ENCODE results near the gene ERO1B. TPM values are rescaled to one million over a fixed set of nuclear protein-coding genes. Genes with fewer than 3 reads are reported as not detected.

ERO1B gene
- total RNA-seq, 2 donors from 2014 or later: 10.4 to 12.0 TPM

DNA sequence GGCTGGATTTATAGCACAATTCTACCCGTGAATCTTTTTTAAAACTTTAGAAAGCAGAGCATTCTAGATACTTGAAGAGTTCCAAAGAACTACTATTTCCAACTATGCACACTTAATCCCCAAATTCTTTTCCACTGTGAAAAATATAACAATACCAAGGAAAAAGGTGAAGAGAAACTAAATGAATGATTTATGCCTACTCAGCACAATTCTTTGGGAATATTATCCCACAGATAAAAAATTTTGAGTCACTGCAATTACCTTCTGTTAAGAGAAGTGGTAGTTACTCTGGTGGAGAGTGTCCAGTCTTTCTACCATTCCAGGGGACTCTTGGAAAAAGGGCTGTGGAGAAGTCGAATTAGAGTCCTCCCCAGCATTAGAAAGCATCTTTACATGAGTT lies 39.2 kb downstream of the ERO1B start:
- DNase-seq (ENCODE audit: low spot score): no peak
- 87% methylated on average over 2 of the region's 2 CpGs for WGBS
- Histone ChIP-seq H3K36me3 (no peaks in the 10 kb centered on the region), H3K4me1 (replicated peaks) (no peaks in the 10 kb centered on the region), H3K27me3 (replicated peaks; ENCODE audit: insufficient read depth) (no peaks in the 10 kb centered on the region), H3K9me3 (no peaks in the 10 kb centered on the region), H3K4me3 (no peak overlapping the region), H3K27ac (no peak overlapping the region)
- intact Hi-C loops (cut with DNase I): no loop called here
- TF ChIP-seq POLR2A (IDR thresholded peaks at IDR 0.05) (no peak), POLR2AphosphoS5 (IDR thresholded peaks at IDR 0.05) (no peak)
- TF ChIP-seq, protein P1, sequence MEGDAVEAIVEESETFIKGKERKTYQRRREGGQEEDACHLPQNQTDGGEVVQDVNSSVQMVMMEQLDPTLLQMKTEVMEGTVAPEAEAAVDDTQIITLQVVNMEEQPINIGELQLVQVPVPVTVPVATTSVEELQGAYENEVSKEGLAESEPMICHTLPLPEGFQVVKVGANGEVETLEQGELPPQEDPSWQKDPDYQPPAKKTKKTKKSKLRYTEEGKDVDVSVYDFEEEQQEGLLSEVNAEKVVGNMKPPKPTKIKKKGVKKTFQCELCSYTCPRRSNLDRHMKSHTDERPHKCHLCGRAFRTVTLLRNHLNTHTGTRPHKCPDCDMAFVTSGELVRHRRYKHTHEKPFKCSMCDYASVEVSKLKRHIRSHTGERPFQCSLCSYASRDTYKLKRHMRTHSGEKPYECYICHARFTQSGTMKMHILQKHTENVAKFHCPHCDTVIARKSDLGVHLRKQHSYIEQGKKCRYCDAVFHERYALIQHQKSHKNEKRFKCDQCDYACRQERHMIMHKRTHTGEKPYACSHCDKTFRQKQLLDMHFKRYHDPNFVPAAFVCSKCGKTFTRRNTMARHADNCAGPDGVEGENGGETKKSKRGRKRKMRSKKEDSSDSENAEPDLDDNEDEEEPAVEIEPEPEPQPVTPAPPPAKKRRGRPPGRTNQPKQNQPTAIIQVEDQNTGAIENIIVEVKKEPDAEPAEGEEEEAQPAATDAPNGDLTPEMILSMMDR (IDR thresholded peaks at IDR 0.05): no peak

DNA sequence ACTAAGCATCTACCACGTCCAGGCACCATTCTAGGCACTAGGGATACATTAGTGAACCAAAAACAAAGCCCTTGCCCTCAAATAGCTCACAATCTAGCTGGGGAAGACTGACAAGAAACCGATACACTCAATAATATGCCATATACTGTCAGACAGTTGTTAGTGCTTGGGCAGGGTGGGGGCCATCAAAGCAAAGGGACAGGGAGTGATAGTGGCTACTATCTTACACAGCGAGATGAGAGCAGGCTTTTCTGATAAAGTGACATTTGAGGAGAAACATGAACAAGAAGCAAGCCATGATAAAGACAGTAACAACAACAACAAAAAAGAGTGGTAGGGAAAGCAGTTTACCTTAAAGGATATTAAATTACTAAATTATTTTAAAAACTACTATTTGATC lies 41.1 kb downstream of the ERO1B start:
- H3K36me3 ChIP-seq: no peaks in the 10 kb centered on the region
- 95% methylated on average over 3 of the region's 3 CpGs for WGBS
- intact Hi-C loops (cut with DNase I): no loop called here
- no peaks in the 10 kb centered on the region for H3K9me3 ChIP-seq
- TF ChIP-seq POLR2A (IDR thresholded peaks at IDR 0.05): no peak
- TF ChIP-seq, protein P1 (IDR thresholded peaks at IDR 0.05): no peak
- TF ChIP-seq POLR2AphosphoS5 (IDR thresholded peaks at IDR 0.05): no peak
- no peak overlapping the region for H3K27ac ChIP-seq
- DNase-seq (ENCODE audit: low spot score): no peak
- H3K4me1 ChIP-seq (replicated peaks): no peaks in the 10 kb centered on the region
- H3K4me3 ChIP-seq: no peak overlapping the region
- H3K27me3 ChIP-seq (replicated peaks; ENCODE audit: insufficient read depth): no peaks in the 10 kb centered on the region

DNA sequence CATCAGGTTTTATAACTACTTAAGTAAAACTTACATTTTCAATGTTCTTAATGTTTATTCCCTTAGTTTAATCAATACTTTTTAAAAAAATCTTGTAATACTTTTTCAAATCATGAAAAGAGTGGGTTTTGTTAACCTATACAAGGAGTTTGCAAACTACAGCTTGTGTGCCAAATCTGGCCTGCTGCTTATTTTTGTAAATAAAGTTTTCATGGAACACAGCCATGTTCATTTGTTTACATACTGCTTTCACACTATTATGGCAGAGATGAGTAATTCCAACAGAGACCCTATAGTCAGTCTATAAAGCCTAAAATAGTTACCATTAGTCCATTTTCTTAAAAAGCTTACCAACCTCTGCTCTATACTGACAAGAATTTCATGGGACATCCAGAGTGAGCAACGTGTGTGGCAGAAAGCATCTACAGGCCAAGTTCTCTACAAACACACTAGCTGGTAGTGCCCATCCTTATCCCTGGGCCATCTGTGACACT lies 42.6 kb downstream of the ERO1B start:
- H3K9me3 ChIP-seq: no peaks in the 10 kb centered on the region
- no peaks in the 10 kb centered on the region for H3K4me1 ChIP-seq (replicated peaks)
- WGBS: 74% methylated on average over 1 of the region's 1 CpG
- no peaks in the 10 kb centered on the region for H3K36me3 ChIP-seq
- H3K4me3 ChIP-seq: no peak overlapping the region
- intact Hi-C loops (cut with DNase I): no loop called here
- no peak overlapping the region for H3K27ac ChIP-seq
- DNase-seq (ENCODE audit: low spot score): no peak
- TF ChIP-seq POLR2AphosphoS5 (IDR thresholded peaks at IDR 0.05) (no peak), POLR2A (IDR thresholded peaks at IDR 0.05) (no peak)
- TF ChIP-seq, protein P1 (IDR thresholded peaks at IDR 0.05): no peak
- H3K27me3 ChIP-seq (replicated peaks; ENCODE audit: insufficient read depth): no peaks in the 10 kb centered on the region

DNA sequence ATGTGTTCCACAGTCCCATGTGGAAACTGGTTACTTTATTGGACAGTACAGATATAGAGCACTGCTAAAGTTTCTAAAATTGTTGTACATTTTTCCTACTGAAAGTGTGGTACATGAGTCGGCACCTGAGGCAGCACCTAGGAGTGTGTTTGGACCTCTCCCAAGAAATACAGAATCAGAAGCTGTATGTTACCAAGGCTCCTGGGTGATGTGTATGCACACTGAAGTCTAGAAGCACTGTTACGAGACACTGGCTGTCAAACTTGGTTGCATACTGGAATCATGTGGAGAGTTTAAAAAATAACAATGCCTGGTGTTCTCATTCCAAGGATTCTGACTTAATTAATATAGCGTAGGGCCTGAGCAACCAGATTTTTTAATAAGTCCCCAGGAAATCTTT lies 46.6 kb downstream of the ERO1B start:
- WGBS: 98% methylated on average over 3 of the region's 3 CpGs
- DNase-seq (ENCODE audit: low spot score): no peak
- no peaks in the 10 kb centered on the region for H3K27me3 ChIP-seq (replicated peaks; ENCODE audit: insufficient read depth)
- H3K4me1 ChIP-seq (replicated peaks): no peaks in the 10 kb centered on the region
- TF ChIP-seq, protein P1 (IDR thresholded peaks at IDR 0.05): no peak
- TF ChIP-seq POLR2A (IDR thresholded peaks at IDR 0.05) (no peak), POLR2AphosphoS5 (IDR thresholded peaks at IDR 0.05) (no peak)
- no peaks in the 10 kb centered on the region for H3K36me3 ChIP-seq
- no peak overlapping the region for H3K27ac ChIP-seq
- intact Hi-C loops (cut with DNase I): no loop called here
- no peak overlapping the region for H3K4me3 ChIP-seq
- H3K9me3 ChIP-seq: no peaks in the 10 kb centered on the region

DNA sequence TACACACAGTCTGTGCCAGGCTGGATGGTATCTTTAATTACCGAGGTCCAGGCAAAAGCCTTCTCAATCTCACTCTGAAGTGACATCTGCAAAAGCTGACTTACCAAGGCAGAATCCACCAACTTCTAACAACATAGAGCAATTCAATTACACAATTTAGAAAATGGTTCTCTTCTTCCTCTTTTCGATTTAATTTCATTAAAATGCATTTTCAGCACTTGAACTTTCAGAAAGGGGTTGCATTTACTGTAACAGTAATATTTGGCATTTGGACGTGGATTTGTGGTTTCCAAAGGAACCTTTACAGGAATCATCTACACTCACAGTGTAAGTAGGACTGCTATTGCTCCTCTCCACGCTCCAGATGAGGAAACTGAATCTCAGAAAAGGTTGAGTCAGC lies 53.3 kb downstream of the ERO1B start:
- H3K9me3 ChIP-seq: no peaks in the 10 kb centered on the region
- no peaks in the 10 kb centered on the region for H3K4me1 ChIP-seq (replicated peaks)
- no peaks in the 10 kb centered on the region for H3K36me3 ChIP-seq
- TF ChIP-seq, protein P1 (IDR thresholded peaks at IDR 0.05): no peak
- no peak for TF ChIP-seq POLR2A (IDR thresholded peaks at IDR 0.05)
- TF ChIP-seq POLR2AphosphoS5 (IDR thresholded peaks at IDR 0.05): no peak
- no peak for DNase-seq (ENCODE audit: low spot score)
- no peak overlapping the region for H3K27ac ChIP-seq
- H3K4me3 ChIP-seq: no peak overlapping the region
- WGBS: 86% methylated on average over 4 of the region's 4 CpGs
- no peaks in the 10 kb centered on the region for H3K27me3 ChIP-seq (replicated peaks; ENCODE audit: insufficient read depth)
- intact Hi-C loops (cut with DNase I): no loop called here
